ENCODE measurements around the gene DAPK1.

DAPK1 gene

DNA sequence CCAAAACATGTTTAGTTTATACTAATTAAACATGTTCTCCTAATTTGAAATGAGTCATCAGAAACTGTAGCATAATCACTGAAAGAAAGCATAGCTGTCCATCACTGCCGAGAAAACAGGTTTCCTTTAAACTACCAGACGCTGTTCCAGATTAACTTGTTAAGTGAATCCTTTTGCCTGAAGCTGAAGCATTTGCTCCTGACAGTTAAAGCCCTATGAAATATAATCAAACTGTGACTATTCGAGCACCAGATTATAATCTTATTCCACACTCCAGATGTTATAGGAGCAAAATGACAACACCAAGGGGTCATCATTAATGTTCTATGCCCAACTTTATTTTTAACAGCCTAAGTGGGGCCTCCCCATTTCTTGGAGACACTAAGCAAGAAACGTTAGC lies 142.3 kb downstream of the DAPK1 start:
- TF ChIP-seq, protein P1, sequence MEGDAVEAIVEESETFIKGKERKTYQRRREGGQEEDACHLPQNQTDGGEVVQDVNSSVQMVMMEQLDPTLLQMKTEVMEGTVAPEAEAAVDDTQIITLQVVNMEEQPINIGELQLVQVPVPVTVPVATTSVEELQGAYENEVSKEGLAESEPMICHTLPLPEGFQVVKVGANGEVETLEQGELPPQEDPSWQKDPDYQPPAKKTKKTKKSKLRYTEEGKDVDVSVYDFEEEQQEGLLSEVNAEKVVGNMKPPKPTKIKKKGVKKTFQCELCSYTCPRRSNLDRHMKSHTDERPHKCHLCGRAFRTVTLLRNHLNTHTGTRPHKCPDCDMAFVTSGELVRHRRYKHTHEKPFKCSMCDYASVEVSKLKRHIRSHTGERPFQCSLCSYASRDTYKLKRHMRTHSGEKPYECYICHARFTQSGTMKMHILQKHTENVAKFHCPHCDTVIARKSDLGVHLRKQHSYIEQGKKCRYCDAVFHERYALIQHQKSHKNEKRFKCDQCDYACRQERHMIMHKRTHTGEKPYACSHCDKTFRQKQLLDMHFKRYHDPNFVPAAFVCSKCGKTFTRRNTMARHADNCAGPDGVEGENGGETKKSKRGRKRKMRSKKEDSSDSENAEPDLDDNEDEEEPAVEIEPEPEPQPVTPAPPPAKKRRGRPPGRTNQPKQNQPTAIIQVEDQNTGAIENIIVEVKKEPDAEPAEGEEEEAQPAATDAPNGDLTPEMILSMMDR (conservative IDR thresholded peaks at IDR 0.05; ENCODE audit: low read depth, low read length), result no peak
- no peak overlapping the region for H3K27ac ChIP-seq
- H3K9ac ChIP-seq, result no peak overlapping the region
- no peaks in the 10 kb centered on the region for H3K4me1 ChIP-seq (ENCODE audit: low read depth, poor library complexity, severe bottlenecking)
- H3K4me3 ChIP-seq (IDR thresholded peaks at IDR 0.05; ENCODE audit: insufficient read depth, low read depth, low read length), result no peak overlapping the region
- H4K20me1 ChIP-seq (ENCODE audit: insufficient read depth), result no peaks in the 10 kb centered on the region
- no peaks in the 10 kb centered on the region for H3K27me3 ChIP-seq (ENCODE audit: insufficient read depth, low read depth)
- H3K4me2 ChIP-seq, result no peak overlapping the region
- H3K79me2 ChIP-seq (ENCODE audit: insufficient read depth, low read depth), result no peaks in the 10 kb centered on the region
- H2AFZ ChIP-seq (ENCODE audit: low read depth), result no peak overlapping the region
- no peaks in the 10 kb centered on the region for H3K36me3 ChIP-seq (ENCODE audit: insufficient read depth)

GRCh38 chr9:87640385-87640795 lies 142.7 kb downstream of the DAPK1 start:
- no peaks in the 10 kb centered on the region for H3K79me2 ChIP-seq (ENCODE audit: insufficient read depth, low read depth)
- H3K4me2 ChIP-seq, result no peak overlapping the region
- H3K4me3 ChIP-seq (IDR thresholded peaks at IDR 0.05; ENCODE audit: insufficient read depth, low read depth, low read length), result no peak overlapping the region
- H4K20me1 ChIP-seq (ENCODE audit: insufficient read depth), result no peaks in the 10 kb centered on the region
- H3K36me3 ChIP-seq (ENCODE audit: insufficient read depth), result no peaks in the 10 kb centered on the region
- no peak overlapping the region for H2AFZ ChIP-seq (ENCODE audit: low read depth)
- no peak overlapping the region for H3K27ac ChIP-seq
- no peaks in the 10 kb centered on the region for H3K27me3 ChIP-seq (ENCODE audit: insufficient read depth, low read depth)
- H3K9ac ChIP-seq, result no peak overlapping the region
- no peaks in the 10 kb centered on the region for H3K4me1 ChIP-seq (ENCODE audit: low read depth, poor library complexity, severe bottlenecking)
- TF ChIP-seq, protein P1 (conservative IDR thresholded peaks at IDR 0.05; ENCODE audit: low read depth, low read length), result no peak

GRCh38 chr9:87641067-87641466 lies 143.4 kb downstream of the DAPK1 start:
- TF ChIP-seq, protein P1 (conservative IDR thresholded peaks at IDR 0.05; ENCODE audit: low read depth, low read length), result no peak
- H3K27me3 ChIP-seq (ENCODE audit: insufficient read depth, low read depth), result no peaks in the 10 kb centered on the region
- H3K27ac ChIP-seq, result no peak overlapping the region
- H2AFZ ChIP-seq (ENCODE audit: low read depth), result no peak overlapping the region
- H3K79me2 ChIP-seq (ENCODE audit: insufficient read depth, low read depth), result no peaks in the 10 kb centered on the region
- no peaks in the 10 kb centered on the region for H3K36me3 ChIP-seq (ENCODE audit: insufficient read depth)
- H4K20me1 ChIP-seq (ENCODE audit: insufficient read depth), result no peaks in the 10 kb centered on the region
- H3K9ac ChIP-seq, result no peak overlapping the region
- H3K4me2 ChIP-seq, result no peak overlapping the region
- H3K4me1 ChIP-seq (ENCODE audit: low read depth, poor library complexity, severe bottlenecking), result no peaks in the 10 kb centered on the region
- no peak overlapping the region for H3K4me3 ChIP-seq (IDR thresholded peaks at IDR 0.05; ENCODE audit: insufficient read depth, low read depth, low read length)

DNA sequence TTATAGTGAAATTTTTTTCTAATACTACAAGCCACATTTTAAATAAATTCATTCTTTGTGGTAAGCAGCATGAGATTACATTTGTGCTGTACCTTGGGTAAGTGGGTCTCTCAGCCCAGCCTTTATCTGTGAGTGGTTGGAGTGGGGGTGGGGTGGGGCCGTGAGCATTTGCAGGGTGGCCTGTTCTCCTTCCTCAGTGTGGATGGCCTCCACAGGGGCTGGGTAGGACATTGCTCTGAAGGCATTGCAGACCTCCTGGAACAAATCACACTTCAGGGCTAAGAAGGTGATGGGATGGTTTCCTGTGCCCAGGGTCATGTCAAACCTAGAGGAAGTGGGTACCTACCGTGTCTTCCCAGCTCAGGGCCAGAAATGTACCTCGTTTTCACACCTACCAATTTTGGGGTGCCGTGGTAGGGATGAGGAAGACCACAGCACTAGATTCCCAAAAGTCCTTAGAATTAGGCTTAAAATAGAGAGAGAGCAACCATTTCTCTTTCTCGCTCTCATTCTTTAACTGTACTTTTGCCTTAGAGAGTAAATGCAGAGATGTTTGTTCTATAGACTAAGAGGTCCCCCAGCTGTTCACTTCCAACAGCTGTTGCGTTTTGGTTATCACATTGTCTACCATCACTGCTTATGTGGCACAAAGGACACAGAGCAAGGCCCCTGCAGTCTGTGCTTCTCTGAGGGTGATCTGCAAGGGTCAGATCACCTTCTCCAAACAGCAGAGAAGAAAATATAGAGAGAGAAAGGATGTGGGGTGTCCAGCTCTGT lies 144.9 kb downstream of the DAPK1 start:
- Histone ChIP-seq H3K9ac (no peak overlapping the region), H3K4me1 (ENCODE audit: low read depth, poor library complexity, severe bottlenecking) (no peaks in the 10 kb centered on the region), H3K36me3 (ENCODE audit: insufficient read depth) (no peaks in the 10 kb centered on the region), H3K27ac (no peak overlapping the region), H4K20me1 (ENCODE audit: insufficient read depth) (no peaks in the 10 kb centered on the region), H3K4me3 (IDR thresholded peaks at IDR 0.05; ENCODE audit: insufficient read depth, low read depth, low read length) (no peak overlapping the region), H3K27me3 (ENCODE audit: insufficient read depth, low read depth) (no peaks in the 10 kb centered on the region), H2AFZ (ENCODE audit: low read depth) (no peak overlapping the region), H3K79me2 (ENCODE audit: insufficient read depth, low read depth) (no peaks in the 10 kb centered on the region), H3K4me2 (no peak overlapping the region)
- TF ChIP-seq, protein P1 (conservative IDR thresholded peaks at IDR 0.05; ENCODE audit: low read depth, low read length), result no peak
